C4-2B (cell line): ENCODE data around the gene VPS33A.

Source experiments
- CTCF ChIP-seq: fragments of 450-650 bp; conservative IDR thresholded peaks from 2 replicates; pipeline ENCODE4 v1.5.1; 2017; ENCODE audit warnings: mild to moderate bottlenecking
- ZFX ChIP-seq: fragments of 450-650 bp; IDR thresholded peaks from 2 replicates; pipeline ENCODE4 v1.6.1; 2017

GRCh38 chr12:122312926-122313325 lies 46.6 kb upstream of the VPS33A start:
- no peak for TF ChIP-seq CTCF
- no peak for TF ChIP-seq ZFX
